NCI-H524 treated with DMSO at 0.1 percent for 48 hours (cell line): ENCODE data around the gene TMPRSS11F.
"Not testable (repeated sequence)": the region's sequence is repeated elsewhere in the genome, so short reads cannot be mapped to it uniquely, and the experiment has no call there.

Source experiments
- DNase-seq: peaks from one replicate; lab custom pipeline; 2025; lab: John Stamatoyannopoulos, UW

TMPRSS11F gene

GRCh38 chr4:68129793-68130192, at the start of gene TMPRSS11F:
Gene TMPRSS11F (minus strand): TSS chr4:68129869. CDS start chr4:68129820, 49 bp downstream.
- no peak for DNase-seq

DNA sequence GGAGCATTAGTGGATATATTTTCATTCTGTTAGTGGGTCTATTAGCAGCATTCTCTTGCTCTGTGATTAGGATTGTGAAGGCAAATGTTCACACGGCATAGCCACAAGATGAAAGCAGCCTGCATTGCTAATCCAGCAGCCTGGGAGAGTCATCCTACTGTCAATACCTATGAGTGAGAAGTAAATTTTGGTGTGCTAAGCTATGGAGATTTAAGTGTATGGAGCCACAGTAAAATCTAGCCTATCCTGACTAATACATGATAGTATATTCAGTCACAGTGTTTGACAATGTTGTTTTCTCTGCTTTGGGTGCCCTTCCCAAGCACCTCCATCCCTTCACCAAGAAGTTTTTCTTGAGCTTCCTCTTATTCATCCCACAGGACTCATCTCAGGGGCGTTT, 47.2 kb upstream of the TMPRSS11F start:
- DNase-seq, result no peak

GRCh38 chr4:68176500-68176899, 46.8 kb upstream of the TMPRSS11F start:
- DNase-seq, result no peak

DNA sequence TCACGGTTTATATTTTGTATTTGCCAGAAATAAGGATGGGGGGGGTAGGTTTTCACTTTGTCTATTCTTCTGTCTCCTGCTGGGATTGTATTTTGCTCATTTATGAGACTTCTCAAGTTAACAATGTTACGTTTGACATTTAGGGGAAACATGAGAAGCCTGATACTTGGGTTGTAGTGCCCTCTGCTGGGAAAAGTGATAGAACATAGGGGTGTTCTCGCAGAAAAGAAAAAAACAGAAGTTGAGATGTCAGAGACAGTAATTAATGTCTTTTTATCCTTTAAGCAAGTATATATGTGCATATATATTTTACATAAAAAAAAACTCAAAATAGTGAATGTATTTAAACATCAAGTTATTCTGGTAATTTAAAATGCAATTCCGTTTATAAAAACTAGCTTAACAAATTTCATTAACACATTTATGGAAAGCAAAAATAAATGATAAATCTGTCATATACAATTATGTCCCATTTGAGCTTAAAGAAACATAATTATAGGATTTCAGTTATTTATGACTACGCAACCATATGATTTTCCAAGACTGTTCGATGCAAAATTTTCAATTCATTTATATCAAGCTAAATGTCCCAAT, 46.0 kb upstream of the TMPRSS11F start:
- no peak for DNase-seq

DNA sequence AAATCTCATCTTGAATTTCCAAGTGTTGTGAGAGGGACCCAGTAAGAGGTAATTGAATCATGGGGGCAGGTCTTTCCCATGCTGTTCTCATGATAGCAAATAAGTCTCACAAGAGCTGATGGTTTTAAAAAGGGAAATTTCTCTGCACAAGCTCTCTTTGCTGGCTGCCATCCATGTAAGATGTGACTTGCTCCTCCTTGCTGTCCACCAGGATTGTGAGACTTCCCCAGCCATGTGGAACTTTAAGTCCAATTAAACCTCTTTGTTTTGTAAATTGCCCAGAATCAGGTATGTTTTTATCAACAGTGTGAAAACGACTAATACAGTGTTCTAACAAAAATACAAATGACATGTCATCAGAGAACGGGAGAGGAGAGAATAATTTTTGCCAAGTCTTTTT, 44.7 kb upstream of the TMPRSS11F start:
- not testable (repeated sequence) for DNase-seq

GRCh38 chr4:68172147-68172546, 42.5 kb upstream of the TMPRSS11F start:
- DNase-seq, result not testable (repeated sequence)

GRCh38 chr4:68167706-68168105, 38.0 kb upstream of the TMPRSS11F start:
- no peak for DNase-seq

DNA sequence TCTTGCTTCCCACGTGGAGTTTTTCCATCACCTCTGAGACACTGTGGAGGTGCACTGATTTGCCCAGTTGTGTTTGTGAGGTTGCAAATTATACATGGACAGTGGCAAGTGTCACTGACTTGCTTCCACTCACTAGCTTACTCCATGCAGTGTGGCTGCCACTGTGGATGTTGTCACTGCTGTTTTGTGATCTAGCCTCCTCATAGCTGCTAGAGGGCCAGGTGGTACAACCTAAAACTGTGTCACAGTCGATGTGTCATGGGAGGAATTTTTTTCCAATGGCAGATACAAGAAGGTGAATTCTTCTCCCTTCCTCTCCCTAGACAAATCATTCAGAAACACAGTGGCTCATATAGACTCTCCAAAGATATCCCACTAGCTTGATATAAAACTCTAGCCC, 37.5 kb upstream of the TMPRSS11F start:
- no peak for DNase-seq

DNA sequence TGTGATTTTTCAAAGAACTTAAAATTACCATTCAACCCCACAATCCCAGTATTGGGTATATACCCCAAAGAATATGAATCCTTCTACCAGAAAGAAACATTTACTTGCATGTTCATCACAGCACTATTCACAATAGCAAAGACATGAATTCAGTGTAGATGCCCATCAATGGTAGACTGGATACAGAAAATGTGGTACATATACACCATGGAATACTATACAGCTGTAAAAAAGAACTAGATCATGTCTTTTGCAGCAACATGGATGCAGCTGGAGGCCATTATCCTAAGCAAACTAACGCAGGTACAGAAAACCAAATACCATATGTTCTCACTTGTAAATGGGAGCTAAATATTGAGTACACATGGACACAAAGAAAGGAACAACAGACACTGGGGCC, 34.1 kb upstream of the TMPRSS11F start:
- DNase-seq, result no peak

DNA sequence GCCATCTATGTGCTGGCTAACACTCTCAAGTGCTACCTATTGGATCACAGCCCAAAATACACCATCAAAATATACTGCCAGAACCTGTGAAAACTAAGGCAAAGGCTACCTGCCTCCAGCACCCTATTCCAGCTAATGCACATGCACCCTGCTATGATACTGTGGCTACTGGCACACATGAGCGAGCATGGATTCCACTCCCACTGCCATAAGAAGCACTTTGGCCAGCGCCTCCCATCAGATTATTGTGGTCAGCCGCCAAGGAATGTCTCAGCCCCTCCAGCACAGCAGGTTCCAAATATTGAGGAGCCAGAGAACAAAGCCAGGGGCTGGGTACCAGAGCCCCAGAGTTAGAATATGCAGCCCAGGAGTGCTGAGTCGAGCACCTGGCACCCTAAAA, 32.5 kb upstream of the TMPRSS11F start:
- DNase-seq, result no peak

DNA sequence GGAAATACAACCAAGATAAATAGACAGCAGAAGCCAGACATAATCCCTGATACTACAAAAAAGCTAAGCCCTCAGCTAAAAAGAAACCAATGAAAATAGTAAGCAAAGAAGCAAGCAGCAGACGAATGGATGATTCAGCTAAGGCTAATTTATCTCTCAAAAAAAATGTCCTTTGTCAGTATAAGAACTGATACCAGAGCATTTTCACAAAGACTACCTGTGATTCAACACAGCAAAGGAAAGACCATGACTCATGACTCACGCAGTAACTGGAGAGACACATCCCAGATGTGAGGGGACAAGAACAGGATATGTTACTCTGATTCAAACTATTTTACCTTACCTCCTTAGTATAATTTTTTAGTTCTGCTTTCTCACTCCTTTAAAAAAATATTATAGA, 22.7 kb upstream of the TMPRSS11F start:
- no peak for DNase-seq

GRCh38 chr4:68148800-68149685, 19.4 kb upstream of the TMPRSS11F start:
- DNase-seq, result no peak

DNA sequence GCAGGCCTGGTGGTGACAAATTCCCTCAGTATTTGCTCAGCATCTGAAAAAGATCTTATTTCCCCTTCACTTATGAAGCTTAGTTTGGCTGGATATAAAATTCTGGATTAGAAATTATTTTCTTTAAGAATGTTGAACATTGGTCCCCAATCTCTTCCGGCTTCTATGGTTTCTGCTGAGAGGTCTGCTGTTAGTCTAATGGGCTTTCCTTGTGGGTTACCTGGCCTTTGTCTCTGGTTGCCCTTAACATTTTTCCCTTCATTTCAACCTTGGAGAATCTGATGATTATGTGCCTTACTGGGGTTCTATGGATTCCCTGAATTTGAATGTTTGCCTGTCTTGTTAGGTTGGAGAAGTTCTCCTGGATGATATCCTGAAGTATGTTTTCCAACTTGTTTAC, 17.4 kb upstream of the TMPRSS11F start:
- no peak for DNase-seq

- no peak for DNase-seq
Measured at GRCh38 chr4:68145261-68145660, 15.6 kb upstream of the TMPRSS11F start.

- DNase-seq, result no peak
Measured at GRCh38 chr4:68141852-68142251, 12.2 kb upstream of the TMPRSS11F start.

- DNase-seq, result no peak
Measured at GRCh38 chr4:68132342-68132741, 2.7 kb upstream of the TMPRSS11F start.

GRCh38 chr4:68124262-68124661, 5.4 kb downstream of the TMPRSS11F start:
- DNase-seq, result no peak

DNA sequence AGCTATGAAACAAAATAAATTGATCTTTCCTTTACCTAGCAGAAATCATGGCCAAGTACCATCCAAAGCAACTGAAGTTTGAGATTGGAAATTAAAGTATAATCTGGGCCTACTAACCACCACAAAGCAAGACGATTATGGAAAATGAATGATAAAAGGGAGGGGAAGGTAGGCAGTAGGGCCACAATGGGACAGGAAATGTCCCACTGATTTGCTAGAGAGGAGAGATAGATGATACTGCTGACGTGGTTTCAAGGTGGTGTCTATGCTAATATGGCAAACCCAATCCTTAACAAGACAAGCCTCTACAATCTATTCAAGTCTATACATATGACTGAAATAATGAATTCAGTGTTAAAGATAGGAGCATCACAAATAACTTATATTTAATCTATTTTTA, 6.1 kb downstream of the TMPRSS11F start:
- no peak for DNase-seq

- no peak for DNase-seq
Measured at GRCh38 chr4:68119921-68120320, 9.7 kb downstream of the TMPRSS11F start.

- DNase-seq, result no peak
Measured at GRCh38 chr4:68110441-68110840, 19.2 kb downstream of the TMPRSS11F start.

GRCh38 chr4:68109868-68110267, 19.8 kb downstream of the TMPRSS11F start:
- DNase-seq, result no peak

DNA sequence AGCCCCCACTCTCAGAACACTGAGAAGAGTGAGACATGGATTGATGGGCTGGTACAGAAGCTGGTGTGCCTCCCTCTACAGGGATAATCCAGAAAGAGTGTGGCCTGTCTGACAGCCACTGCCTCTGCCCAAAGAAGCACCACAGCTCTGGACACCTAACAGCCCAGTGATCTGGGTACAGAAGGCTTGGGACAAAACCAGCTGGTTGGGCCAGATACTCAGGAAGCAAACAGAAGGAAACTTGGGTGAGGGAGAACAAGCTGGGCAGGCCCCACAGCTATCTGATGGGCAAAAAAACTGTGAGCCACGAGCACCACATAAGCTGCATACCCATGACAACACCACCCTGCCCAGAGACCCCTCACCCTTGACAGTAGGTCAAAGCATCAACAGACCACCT, 46.9 kb downstream of the TMPRSS11F start:
- DNase-seq, result no peak

DNA sequence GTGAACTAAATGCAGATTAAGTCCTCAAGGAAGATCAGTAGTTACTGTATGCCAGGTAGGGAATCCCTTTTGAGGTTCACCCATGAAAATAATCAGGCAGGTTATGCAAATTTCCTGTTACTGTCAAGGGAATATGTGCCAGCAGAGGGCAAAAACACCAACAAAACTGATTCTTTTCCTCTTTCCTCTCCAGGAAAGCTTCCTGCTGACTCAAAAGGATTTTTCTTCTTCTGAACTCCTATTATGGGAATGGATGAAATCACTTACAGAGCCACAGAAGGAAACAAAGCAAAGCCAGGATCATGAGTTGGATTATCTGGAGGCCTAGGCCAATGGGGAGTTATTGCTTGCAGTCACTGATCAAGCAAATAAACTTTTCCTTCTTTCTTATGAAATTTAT, 49.7 kb downstream of the TMPRSS11F start:
- no peak for DNase-seq

GRCh38 chr4:68077737-68078136, 51.9 kb downstream of the TMPRSS11F start:
- no peak for DNase-seq
